SU-DHL-6 (cell line): ENCODE data around the gene CCDC137.

ENCODE experiments used
- EZH2phosphoT487 ChIP-seq: fragments of 200-600 bp; sonication (generic), shearing (Covaris generic); conservative IDR thresholded peaks from 2 replicates; pipeline ENCODE4 v1.6.1; 2018; ENCODE audit warnings: mild to moderate bottlenecking, antibody characterized with exemption, low read length, moderate library complexity, mixed read lengths
- TF ChIP-seq, protein P1 (sequence below): fragments of 200-600 bp; sonication (generic); IDR thresholded peaks from one replicate; pipeline ENCODE4 v1.5.1; 2017; ENCODE audit warnings: antibody characterized with exemption, mild to moderate bottlenecking, low read length, moderate library complexity; ENCODE audit not compliant: insufficient read depth, poor library complexity, severe bottlenecking

DNA sequence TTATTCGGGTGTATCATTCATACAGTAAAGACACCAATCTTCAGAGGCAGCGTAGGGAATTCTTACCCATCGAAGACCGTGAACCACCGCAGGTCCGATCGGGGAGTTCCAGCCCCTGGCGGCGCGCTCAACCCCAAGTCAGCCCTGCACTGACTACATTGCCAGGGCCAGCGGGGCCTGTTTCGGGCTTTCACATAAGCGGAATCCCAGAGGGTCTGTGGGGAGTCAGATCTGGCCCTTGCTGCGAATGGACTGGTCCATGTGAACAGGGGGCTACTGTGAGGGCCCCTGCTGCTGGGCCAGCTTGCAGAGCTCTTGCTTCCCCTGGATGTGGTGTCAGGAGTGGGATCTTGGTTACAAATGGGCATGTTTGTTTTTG lies 17.8 kb upstream of the CCDC137 start:
- TF ChIP-seq, protein P1, sequence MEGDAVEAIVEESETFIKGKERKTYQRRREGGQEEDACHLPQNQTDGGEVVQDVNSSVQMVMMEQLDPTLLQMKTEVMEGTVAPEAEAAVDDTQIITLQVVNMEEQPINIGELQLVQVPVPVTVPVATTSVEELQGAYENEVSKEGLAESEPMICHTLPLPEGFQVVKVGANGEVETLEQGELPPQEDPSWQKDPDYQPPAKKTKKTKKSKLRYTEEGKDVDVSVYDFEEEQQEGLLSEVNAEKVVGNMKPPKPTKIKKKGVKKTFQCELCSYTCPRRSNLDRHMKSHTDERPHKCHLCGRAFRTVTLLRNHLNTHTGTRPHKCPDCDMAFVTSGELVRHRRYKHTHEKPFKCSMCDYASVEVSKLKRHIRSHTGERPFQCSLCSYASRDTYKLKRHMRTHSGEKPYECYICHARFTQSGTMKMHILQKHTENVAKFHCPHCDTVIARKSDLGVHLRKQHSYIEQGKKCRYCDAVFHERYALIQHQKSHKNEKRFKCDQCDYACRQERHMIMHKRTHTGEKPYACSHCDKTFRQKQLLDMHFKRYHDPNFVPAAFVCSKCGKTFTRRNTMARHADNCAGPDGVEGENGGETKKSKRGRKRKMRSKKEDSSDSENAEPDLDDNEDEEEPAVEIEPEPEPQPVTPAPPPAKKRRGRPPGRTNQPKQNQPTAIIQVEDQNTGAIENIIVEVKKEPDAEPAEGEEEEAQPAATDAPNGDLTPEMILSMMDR, result no peak
- TF ChIP-seq EZH2phosphoT487, result no peak
